Caco-2 (cell line): ENCODE measurements around the gene RD3L. TPM values are rescaled to one million over a fixed set of nuclear protein-coding genes. Genes with fewer than 3 reads are reported as not detected.

ENCODE experiments used
- BruUV-seq: library from RNA; stranded (reverse); fragments of 400-500 nt; replicated peaks from 2 replicates; lab custom pipeline; 2021; lab: Mats Ljungman, UMichigan
- CTCF ChIA-PET: fragments of 300-600 bp; sonication (Branson Sonifier 250); formaldehyde crosslinking; loops from one replicate; lab custom pipeline; 2022; ENCODE audit warnings: antibody characterized with exemption; lab: Charles Lee
- POLR2A ChIA-PET: fragments of 300-600 bp; sonication (Branson Sonifier 250); formaldehyde crosslinking; loops from one replicate; lab custom pipeline; 2022; ENCODE audit warnings: antibody characterized with exemption; lab: Charles Lee
- DNase-seq, 2 experiments: peaks; one replicate each; pipeline versions ENCODE4 v3.0.0 to v3.0.0-alpha.2; 2020 to 2022
- H3K27me3 ChIP-seq: replicated peaks from 2 replicates; pipeline ENCODE4 v1.6.0; 2011; ENCODE audit warnings: low read length; ENCODE audit not compliant: control insufficient read depth, insufficient read depth
- H3K36me3 ChIP-seq: 2 replicates; pipeline ENCODE4 v1.5.1; 2011; ENCODE audit warnings: low read length; ENCODE audit not compliant: control insufficient read depth, insufficient read depth
- H3K4me1 ChIP-seq: fragments of 250-450 bp; sonication (Bioruptor Pico); 2 replicates; pipeline ENCODE4 v1.5.1; 2020; ENCODE audit warnings: mild to moderate bottlenecking
- H3K4me3 ChIP-seq: 2 replicates; pipeline ENCODE4 v1.5.1; 2011; ENCODE audit warnings: low read depth, mild to moderate bottlenecking, control low read depth, low read length
- H3K9me3 ChIP-seq: fragments of 250-450 bp; sonication (Bioruptor Pico); 2 replicates; pipeline ENCODE4 v1.5.1; 2020; ENCODE audit warnings: mild to moderate bottlenecking, moderate library complexity
- H3K27ac Mint-ChIP-seq: one replicate; pipeline ENCODE4 v1.8.0; 2022; ENCODE audit warnings: mixed read lengths; ENCODE audit not compliant: unreplicated experiment
- H3K27me3 Mint-ChIP-seq: one replicate; pipeline ENCODE4 v1.8.0; 2022; ENCODE audit warnings: mixed read lengths; ENCODE audit not compliant: insufficient read depth, unreplicated experiment
- H3K36me3 Mint-ChIP-seq: one replicate; pipeline ENCODE4 v1.8.0; 2022; ENCODE audit warnings: mild to moderate bottlenecking, mixed read lengths; ENCODE audit not compliant: insufficient read depth, unreplicated experiment
- H3K4me1 Mint-ChIP-seq: one replicate; pipeline ENCODE4 v1.8.0; 2022; ENCODE audit warnings: low read depth, mixed read lengths; ENCODE audit not compliant: unreplicated experiment
- H3K4me3 Mint-ChIP-seq: one replicate; pipeline ENCODE4 v1.8.0; 2022; ENCODE audit warnings: mild to moderate bottlenecking, moderate library complexity, mixed read lengths; ENCODE audit not compliant: unreplicated experiment
- H3K9me3 Mint-ChIP-seq: one replicate; pipeline ENCODE4 v1.8.0; 2022; ENCODE audit warnings: mixed read lengths; ENCODE audit not compliant: unreplicated experiment
- intact Hi-C: fragments of 100-400 bp; cut with micrococcal nuclease; formaldehyde crosslinking; loops from one replicate; pipeline ENCODE4 v1.10.0; 2022; ENCODE audit not compliant: unreplicated experiment
- total RNA-seq: library from RNA; stranded (reverse); gene quantifications from 2 replicates; pipeline ENCODE4 v1.2.3, GENCODE V29; 2022
- TF ChIP-seq, protein P1 (sequence below), 2 experiments: fragments of 200-600 bp in 1 of 2; IDR thresholded peaks; 1 replicate in 1 of 2; 2 replicates in 1 of 2; pipeline versions ENCODE4 v1.5.1 to v1.8.0; 2011 to 2022; ENCODE audit warnings: antibody characterized with exemption in 1 of 2, control low read depth in 1 of 2, inconsistent platforms in 1 of 2, low read depth in 1 of 2, low read length in 1 of 2, mild to moderate bottlenecking in 1 of 2, moderate library complexity in 1 of 2; ENCODE audit not compliant: insufficient read depth in 1 of 2, severe bottlenecking in 1 of 2, unreplicated experiment in 1 of 2

Gene RD3L
- total RNA-seq, 1 experiment from 2014 or later = not detected

DNA sequence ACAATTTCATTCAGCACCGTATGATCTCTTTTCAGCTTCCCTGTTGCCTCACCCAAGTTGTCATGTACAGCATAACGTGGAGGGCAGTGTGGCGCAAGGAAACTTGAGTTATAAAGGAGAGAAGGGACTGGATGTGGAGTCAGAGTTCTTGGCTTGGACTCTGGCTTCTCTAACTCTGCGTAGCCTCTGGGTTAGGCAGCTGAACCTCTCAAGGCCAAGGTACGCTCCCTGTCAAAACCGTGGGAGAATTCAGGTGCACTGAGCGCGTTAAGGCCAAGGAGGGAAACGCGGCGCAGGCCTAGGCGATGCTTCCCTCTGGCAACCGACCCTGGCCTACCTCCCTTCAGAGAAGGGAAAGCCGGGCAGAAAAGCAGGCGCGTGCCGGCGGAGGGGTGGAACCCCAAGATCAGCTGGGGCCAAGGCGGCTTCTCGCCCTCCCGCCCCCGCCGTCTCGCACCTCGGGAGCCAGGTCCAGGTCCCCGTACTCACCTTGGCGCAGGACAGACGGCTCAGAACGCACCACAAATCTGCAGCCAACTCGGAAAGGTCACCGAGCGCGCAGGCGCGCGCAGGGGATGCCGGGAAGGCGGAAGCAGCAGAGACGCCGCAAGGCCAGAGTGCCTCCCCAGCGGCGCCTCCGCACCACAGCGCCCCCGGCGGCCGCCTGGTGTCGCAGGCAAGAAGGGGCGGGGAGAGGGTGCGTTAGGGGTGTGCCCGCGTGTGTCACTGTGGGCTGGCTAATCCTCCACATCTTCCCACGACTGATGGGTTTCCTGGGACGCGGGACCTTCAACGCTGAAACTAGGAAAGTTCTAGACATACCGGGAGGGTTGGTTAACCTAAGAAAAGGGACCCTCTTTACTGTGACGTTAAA, 21.1 kb downstream of the RD3L start:
- Mint-ChIP-seq H3K27ac (peak overlapping the region; percentile 91), H3K27me3 (no peaks in the 10 kb centered on the region), H3K9me3 (no peaks in the 10 kb centered on the region), H3K36me3 (peaks cover 16% of the 10 kb centered on the region), H3K4me3 (peak overlapping the region; percentile 94), H3K4me1 (no peaks in the 10 kb centered on the region)
- H3K36me3 ChIP-seq = no peaks in the 10 kb centered on the region; the same call in 1 of the 2 replicates
- TSS peak; percentile 76 for BruUV-seq
- ChIA-PET POLR2A (no interaction called here), CTCF (interaction anchor here (0.9 to 1.3 kb wide), 2 partner anchors 20 to 113 kb away, joined by 3 to 4 read pairs; no protein-coding TSS in a partner anchor)
- peak overlapping the region; percentile 73 for H3K4me3 ChIP-seq
- no peaks in the 10 kb centered on the region for H3K4me1 ChIP-seq
- TF ChIP-seq, protein P1, sequence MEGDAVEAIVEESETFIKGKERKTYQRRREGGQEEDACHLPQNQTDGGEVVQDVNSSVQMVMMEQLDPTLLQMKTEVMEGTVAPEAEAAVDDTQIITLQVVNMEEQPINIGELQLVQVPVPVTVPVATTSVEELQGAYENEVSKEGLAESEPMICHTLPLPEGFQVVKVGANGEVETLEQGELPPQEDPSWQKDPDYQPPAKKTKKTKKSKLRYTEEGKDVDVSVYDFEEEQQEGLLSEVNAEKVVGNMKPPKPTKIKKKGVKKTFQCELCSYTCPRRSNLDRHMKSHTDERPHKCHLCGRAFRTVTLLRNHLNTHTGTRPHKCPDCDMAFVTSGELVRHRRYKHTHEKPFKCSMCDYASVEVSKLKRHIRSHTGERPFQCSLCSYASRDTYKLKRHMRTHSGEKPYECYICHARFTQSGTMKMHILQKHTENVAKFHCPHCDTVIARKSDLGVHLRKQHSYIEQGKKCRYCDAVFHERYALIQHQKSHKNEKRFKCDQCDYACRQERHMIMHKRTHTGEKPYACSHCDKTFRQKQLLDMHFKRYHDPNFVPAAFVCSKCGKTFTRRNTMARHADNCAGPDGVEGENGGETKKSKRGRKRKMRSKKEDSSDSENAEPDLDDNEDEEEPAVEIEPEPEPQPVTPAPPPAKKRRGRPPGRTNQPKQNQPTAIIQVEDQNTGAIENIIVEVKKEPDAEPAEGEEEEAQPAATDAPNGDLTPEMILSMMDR (IDR thresholded peaks at IDR 0.05; ENCODE audit: insufficient read depth in 1 of 2, low read depth in 1 of 2, low read length in 1 of 2, severe bottlenecking in 1 of 2, unreplicated experiment in 1 of 2) = peak; percentile 90 to 96
- peak; percentile 92 to 96 for DNase-seq
- intact Hi-C loops = loop anchor here (5.0 kb wide), 1 partner anchor 61 kb away; no protein-coding TSS in a partner anchor
- H3K27me3 ChIP-seq = no peaks in the 10 kb centered on the region
- no peaks in the 10 kb centered on the region for H3K9me3 ChIP-seq

DNA sequence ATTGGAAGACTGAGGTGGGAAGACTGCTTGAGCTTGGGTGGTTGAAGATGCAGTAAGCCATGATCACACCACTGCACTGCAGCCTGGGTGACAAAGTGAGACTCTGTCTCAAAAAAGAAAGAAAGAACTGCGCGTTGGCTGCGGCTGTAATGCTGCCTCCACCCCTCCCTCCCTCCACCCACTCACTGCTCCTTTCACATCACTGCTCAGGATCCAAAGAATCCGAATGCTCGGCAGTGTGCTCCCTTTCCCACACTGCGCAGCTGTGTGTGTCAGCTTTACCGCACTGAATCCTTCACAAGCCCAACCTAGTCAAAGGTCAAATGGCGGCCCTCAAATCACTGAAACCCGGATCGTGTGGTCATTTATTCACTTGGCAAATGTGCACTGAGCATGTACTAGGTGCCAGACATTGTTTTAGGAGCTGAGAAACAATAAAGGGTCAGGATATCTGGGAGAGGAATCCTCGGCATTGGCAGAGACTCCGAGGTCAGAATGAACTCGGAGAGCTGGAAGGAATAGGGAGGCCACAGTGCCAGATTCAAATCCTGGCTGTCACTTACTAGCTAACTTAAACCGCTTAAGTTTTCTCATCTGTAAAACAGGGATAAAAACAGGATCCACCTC, 25.6 kb downstream of the RD3L start:
- intact Hi-C loops = no loop called here
- POLR2A ChIA-PET = no interaction called here
- CTCF ChIA-PET = interaction anchor here (0.6 kb wide), 1 partner anchor 86 kb away, joined by 4 read pairs; no protein-coding TSS in a partner anchor
- no peaks in the 10 kb centered on the region for H3K27me3 Mint-ChIP-seq
- H3K27ac Mint-ChIP-seq = no peak overlapping the region
- BruUV-seq = no TSS peak
- peaks cover 39% of the 10 kb centered on the region for H3K36me3 Mint-ChIP-seq
- DNase-seq = no peak
- Histone ChIP-seq H3K4me1 (no peaks in the 10 kb centered on the region), H3K9me3 (no peaks in the 10 kb centered on the region), H3K27me3 (no peaks in the 10 kb centered on the region), H3K36me3 (no peaks in the 10 kb centered on the region; the same call in 1 of the 2 replicates), H3K4me3 (no peak overlapping the region)
- H3K4me3 Mint-ChIP-seq = no peak overlapping the region
- no peaks in the 10 kb centered on the region for H3K4me1 Mint-ChIP-seq
- H3K9me3 Mint-ChIP-seq = no peaks in the 10 kb centered on the region
- TF ChIP-seq, protein P1 (IDR thresholded peaks at IDR 0.05; ENCODE audit: insufficient read depth in 1 of 2, low read depth in 1 of 2, low read length in 1 of 2, severe bottlenecking in 1 of 2, unreplicated experiment in 1 of 2) = no peak

DNA sequence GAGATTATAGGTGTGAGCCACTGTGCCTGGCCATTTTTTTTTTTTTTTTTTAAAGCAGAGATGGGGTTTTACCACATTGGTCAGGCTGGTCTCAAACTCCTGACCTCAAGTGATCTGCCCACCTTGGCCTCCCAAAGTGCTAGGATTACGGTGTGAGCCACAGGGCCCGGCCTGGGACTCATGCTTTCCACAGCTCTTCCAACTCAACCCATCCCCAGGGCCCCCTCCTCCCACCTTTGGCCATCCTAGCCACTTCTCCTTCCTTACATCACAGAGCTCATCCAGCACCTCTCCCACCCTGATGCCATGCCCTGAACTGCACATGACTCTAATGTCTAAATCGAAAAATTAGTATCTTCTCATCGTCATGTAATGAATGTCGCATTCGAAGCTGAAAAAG, 26.7 kb downstream of the RD3L start:
- Mint-ChIP-seq H3K27me3 (no peaks in the 10 kb centered on the region), H3K4me1 (no peaks in the 10 kb centered on the region), H3K4me3 (no peak overlapping the region), H3K36me3 (peaks cover 32% of the 10 kb centered on the region), H3K9me3 (no peaks in the 10 kb centered on the region), H3K27ac (no peak overlapping the region)
- TF ChIP-seq, protein P1 (IDR thresholded peaks at IDR 0.05; ENCODE audit: insufficient read depth in 1 of 2, low read depth in 1 of 2, low read length in 1 of 2, severe bottlenecking in 1 of 2, unreplicated experiment in 1 of 2) = no peak
- no peak for DNase-seq
- intact Hi-C loops = no loop called here
- ChIA-PET CTCF (no interaction called here), POLR2A (no interaction called here)
- no peaks in the 10 kb centered on the region; the same call in 1 of the 2 replicates for H3K36me3 ChIP-seq
- no peaks in the 10 kb centered on the region for H3K4me1 ChIP-seq
- no TSS peak for BruUV-seq
- H3K9me3 ChIP-seq = no peaks in the 10 kb centered on the region
- no peaks in the 10 kb centered on the region for H3K27me3 ChIP-seq
- H3K4me3 ChIP-seq = no peak overlapping the region
